Spleen (tissue), 11 donors: ENCODE measurements around the gene EEF1AKMT1. TPM values are rescaled to one million over a fixed set of nuclear protein-coding genes. Genes with fewer than 3 reads are reported as not detected.

ENCODE experiments used
- DNase-seq: peaks from one replicate; pipeline ENCODE4 v3.0.0-alpha.2; 2020
- H3K27ac ChIP-seq, 8 donors: fragments of 200-600 bp; sonication (generic) in 7 of 8; 1 replicate in 4 of 8; 2 replicates in 4 of 8; pipeline versions ENCODE4 v1.5.0 to v1.8.0; 2016 to 2021; ENCODE audit warnings: inconsistent platforms in 4 of 8, mild to moderate bottlenecking in 4 of 8, moderate library complexity in 1 of 8
- H3K27me3 ChIP-seq, 7 donors: fragments of 200-600 bp; sonication (generic) in 6 of 7; replicated peaks in 1 of 7; 1 replicate in 4 of 7; 2 replicates in 3 of 7; pipeline versions ENCODE4 v1.5.0 to v1.8.0; 2016 to 2021; ENCODE audit warnings: inconsistent platforms in 3 of 7, mild to moderate bottlenecking in 1 of 7
- H3K36me3 ChIP-seq, 6 donors: fragments of 200-600 bp; sonication (generic) in 5 of 6; 1 replicate in 4 of 6; 2 replicates in 2 of 6; pipeline versions ENCODE4 v1.5.0 to v1.8.0; 2016 to 2021; ENCODE audit warnings: inconsistent platforms in 2 of 6
- H3K4me1 ChIP-seq, 6 donors: fragments of 200-600 bp; sonication (generic) in 5 of 6; 1 replicate in 3 of 6; 2 replicates in 3 of 6; pipeline versions ENCODE4 v1.5.0 to v1.8.0; 2016 to 2021; ENCODE audit warnings: inconsistent platforms in 3 of 6
- H3K4me3 ChIP-seq, 8 donors: fragments of 200-600 bp; sonication (generic) in 7 of 8; 1 replicate in 4 of 8; 2 replicates in 4 of 8; pipeline versions ENCODE4 v1.5.0 to v1.8.0; 2016 to 2021; ENCODE audit warnings: inconsistent platforms in 4 of 8, mild to moderate bottlenecking in 4 of 8, moderate library complexity in 2 of 8
- H3K9me3 ChIP-seq, 8 donors: fragments of 200-600 bp; sonication (generic) in 7 of 8; 1 replicate in 4 of 8; 2 replicates in 4 of 8; pipeline versions ENCODE4 v1.5.0 to v1.8.0; 2016 to 2021; ENCODE audit warnings: inconsistent platforms in 4 of 8
- POLR2A ChIP-seq, 3 donors: fragments of 450-650 bp; IDR thresholded peaks; one replicate each; pipeline ENCODE4 v1.5.1; 2017; ENCODE audit warnings: antibody characterized with exemption in 3 of 3, mild to moderate bottlenecking in 1 of 3
- POLR2AphosphoS5 ChIP-seq, 3 donors: sonication (generic); formaldehyde crosslinking; IDR thresholded peaks; one replicate each; pipeline ENCODE4 v1.5.1; 2017; ENCODE audit warnings: antibody characterized with exemption in 3 of 3
- WGBS, 5 donors: extraction: QIAGEN DNeasy Blood & Tissue Kit in 3 of 5; methylation state at CpG; one replicate each; pipeline versions ENCODE4 v1.1.5 to v1.1.7; 2013 to 2018; 5-methylcytosine and 5-hydroxymethylcytosine counted together
- intact Hi-C: fragments of 100-400 bp; cut with DNase I; formaldehyde crosslinking; loops from one replicate; pipeline ENCODE4 v1.15.0; 2023; ENCODE audit warnings: low total_unique reads
- polyA plus RNA-seq, 3 donors: library from polyadenylated mRNA; stranded (reverse); fragments of 200-250 nt; gene quantifications; one replicate each; pipeline ENCODE4 v1.2.1, GENCODE V29; 2013
- total RNA-seq, 7 donors: library from RNA; depleted of rRNA in 3 of 7; stranded (reverse); fragments of >200 nt in 3 of 7; fragmentation: NEBNext Ultra II Directional in 4 of 7; extraction: Animal tissue kit (Norgen Biotek cat#: 25700) in 4 of 7; gene quantifications; one replicate each; pipeline versions ENCODE4 v1.1.0 to v1.2.1, GENCODE V29; 2016 to 2021
- TF ChIP-seq, protein P1 (sequence below), 11 experiments: fragments of 200-600 bp in 7 of 11; fragments of 450-650 bp in 4 of 11; sonication (generic) in 4 of 11; IDR thresholded peaks in 8 of 11; conservative IDR thresholded peaks in 3 of 11; 1 replicate in 7 of 11; 2 replicates in 4 of 11; pipeline versions ENCODE4 v1.4.0 to v1.8.0; 2016 to 2021; ENCODE audit warnings: antibody characterized with exemption in 11 of 11, inconsistent platforms in 4 of 11, mild to moderate bottlenecking in 1 of 11
- donor health status: healthy with polysubstance abuse.
- donor health status: DM: no; HTN: no; CAD: no; lungs with moderate emphysema.
- donor health status: DM: no; HTN: no; CAD: no.
- donor health status: Bipolar disorder and iron deficiency.
- donor health status: healthy.
- donor health status: DM: no; HTN: no; CAD: no.
- donor health status: DM: yes; HTN: yes; CAD: no.

Gene EEF1AKMT1
- total and polyA plus RNA-seq, 10 donors = 3.8 to 10.1 (median 7.0) TPM

GRCh38 chr13:20689291-20689690 is 84.5 kb downstream of the EEF1AKMT1 start:
- Histone ChIP-seq H3K9me3 (no peaks in the 10 kb centered on the region), H3K27ac (no peak overlapping the region), H3K36me3 (peaks cover 0 to 28% (median 7%) of the 10 kb centered on the region in 6 donors), H3K4me3 (no peak overlapping the region), H3K27me3 (no peaks in the 10 kb centered on the region), H3K4me1 (no peaks in the 10 kb centered on the region)
- DNase-seq = no peak
- TF ChIP-seq POLR2A (IDR thresholded peaks at IDR 0.05) (no peak), POLR2AphosphoS5 (IDR thresholded peaks at IDR 0.05) (no peak)
- TF ChIP-seq, protein P1, sequence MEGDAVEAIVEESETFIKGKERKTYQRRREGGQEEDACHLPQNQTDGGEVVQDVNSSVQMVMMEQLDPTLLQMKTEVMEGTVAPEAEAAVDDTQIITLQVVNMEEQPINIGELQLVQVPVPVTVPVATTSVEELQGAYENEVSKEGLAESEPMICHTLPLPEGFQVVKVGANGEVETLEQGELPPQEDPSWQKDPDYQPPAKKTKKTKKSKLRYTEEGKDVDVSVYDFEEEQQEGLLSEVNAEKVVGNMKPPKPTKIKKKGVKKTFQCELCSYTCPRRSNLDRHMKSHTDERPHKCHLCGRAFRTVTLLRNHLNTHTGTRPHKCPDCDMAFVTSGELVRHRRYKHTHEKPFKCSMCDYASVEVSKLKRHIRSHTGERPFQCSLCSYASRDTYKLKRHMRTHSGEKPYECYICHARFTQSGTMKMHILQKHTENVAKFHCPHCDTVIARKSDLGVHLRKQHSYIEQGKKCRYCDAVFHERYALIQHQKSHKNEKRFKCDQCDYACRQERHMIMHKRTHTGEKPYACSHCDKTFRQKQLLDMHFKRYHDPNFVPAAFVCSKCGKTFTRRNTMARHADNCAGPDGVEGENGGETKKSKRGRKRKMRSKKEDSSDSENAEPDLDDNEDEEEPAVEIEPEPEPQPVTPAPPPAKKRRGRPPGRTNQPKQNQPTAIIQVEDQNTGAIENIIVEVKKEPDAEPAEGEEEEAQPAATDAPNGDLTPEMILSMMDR (IDR thresholded peaks at IDR 0.05 in 8 of 11, conservative IDR thresholded peaks at IDR 0.05 in 3 of 11) = no peak
- WGBS, 5 donors = 94 to 99% (median 96%) methylated on average over 3 of the region's 3 CpGs
- intact Hi-C loops = no loop called here

GRCh38 chr13:20686863-20687579 is 86.7 kb downstream of the EEF1AKMT1 start:
- WGBS, 5 donors = 88 to 95% (median 92%) methylated on average over 4 of the region's 4 CpGs

GRCh38 chr13:20686167-20686566 is 87.6 kb downstream of the EEF1AKMT1 start:
- Histone ChIP-seq H3K27me3 (no peaks in the 10 kb centered on the region), H3K4me1 (no peaks in the 10 kb centered on the region), H3K36me3 (peaks cover 0 to 22% (median 2%) of the 10 kb centered on the region in 6 donors), H3K4me3 (no peak overlapping the region), H3K27ac (no peak overlapping the region), H3K9me3 (no peaks in the 10 kb centered on the region)
- DNase-seq = no peak
- 88 to 100% (median 95%) methylated on average over 1 of the region's 1 CpG for WGBS, 5 donors
- TF ChIP-seq, protein P1 (IDR thresholded peaks at IDR 0.05 in 8 of 11, conservative IDR thresholded peaks at IDR 0.05 in 3 of 11) = no peak
- intact Hi-C loops = no loop called here

More at GRCh38 chr13:20686863-20687579, 86.7 kb downstream of the EEF1AKMT1 start:
- Histone ChIP-seq H3K36me3 (peaks cover 0 to 28% (median 7%) of the 10 kb centered on the region in 6 donors), H3K27me3 (no peaks in the 10 kb centered on the region), H3K4me3 (no peak overlapping the region), H3K4me1 (no peaks in the 10 kb centered on the region), H3K27ac (no peak overlapping the region), H3K9me3 (no peaks in the 10 kb centered on the region)
- no peak for TF ChIP-seq POLR2A (IDR thresholded peaks at IDR 0.05)
- TF ChIP-seq POLR2AphosphoS5 (IDR thresholded peaks at IDR 0.05) = no peak
- TF ChIP-seq, protein P1 (IDR thresholded peaks at IDR 0.05 in 8 of 11, conservative IDR thresholded peaks at IDR 0.05 in 3 of 11) = no peak
- DNase-seq = no peak
- intact Hi-C loops = no loop called here

DNA sequence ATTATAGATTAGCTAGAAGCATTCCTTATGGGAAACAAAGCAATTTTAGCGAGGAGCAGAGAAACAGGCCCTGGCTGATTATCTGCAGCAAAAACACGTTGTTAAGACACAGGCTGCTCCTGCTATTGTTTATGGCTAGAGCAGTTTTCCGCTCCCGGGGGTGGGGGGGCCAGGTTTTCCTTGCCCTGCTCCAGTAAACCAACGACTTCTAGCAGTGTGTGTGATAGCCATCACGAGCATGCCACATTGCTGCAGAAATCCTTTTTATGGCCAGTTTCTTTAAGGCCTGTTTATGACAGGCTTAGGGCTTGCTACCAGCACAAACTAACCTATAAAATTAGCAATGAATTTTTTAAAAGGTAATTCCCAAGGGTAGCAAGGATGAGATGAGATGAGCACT is 88.7 kb downstream of the EEF1AKMT1 start:
- no peaks in the 10 kb centered on the region for H3K27me3 ChIP-seq
- H3K36me3 ChIP-seq = peaks cover 0 to 25% (median 2%) of the 10 kb centered on the region in 6 donors
- H3K27ac ChIP-seq = no peak overlapping the region
- TF ChIP-seq, protein P1 (IDR thresholded peaks at IDR 0.05 in 8 of 11, conservative IDR thresholded peaks at IDR 0.05 in 3 of 11) = no peak
- TF ChIP-seq POLR2A (IDR thresholded peaks at IDR 0.05) = no peak
- no peak for TF ChIP-seq POLR2AphosphoS5 (IDR thresholded peaks at IDR 0.05)
- no peak overlapping the region for H3K4me3 ChIP-seq
- no peaks in the 10 kb centered on the region for H3K4me1 ChIP-seq
- WGBS, 5 donors = 81 to 95% (median 85%) methylated on average over 5 to 6 of the region's 6 CpGs
- no peaks in the 10 kb centered on the region for H3K9me3 ChIP-seq
- DNase-seq = no peak
- intact Hi-C loops = no loop called here
